ENCODE data around the gene TNRC18.

GRCh38 chr7:5334671-5335070 is 89.0 kb downstream of the TNRC18 start:
- no peak for TF ChIP-seq CTCF (IDR thresholded peaks at IDR 0.05)
- no peak for TF ChIP-seq EZH2 (IDR thresholded peaks at IDR 0.05; ENCODE audit: borderline replicate concordance, insufficient read depth, low read depth, low read length, poor library complexity, severe bottlenecking)

Data from B cell (primary cell).